ENCODE measurements around the gene RFT1. TPM values are rescaled to one million over a fixed set of nuclear protein-coding genes. Genes with fewer than 3 reads are reported as not detected.

RFT1 gene
- total and polyA plus RNA-seq, 2 experiments from 2014 or later, result 11.3 to 13.3 TPM

DNA sequence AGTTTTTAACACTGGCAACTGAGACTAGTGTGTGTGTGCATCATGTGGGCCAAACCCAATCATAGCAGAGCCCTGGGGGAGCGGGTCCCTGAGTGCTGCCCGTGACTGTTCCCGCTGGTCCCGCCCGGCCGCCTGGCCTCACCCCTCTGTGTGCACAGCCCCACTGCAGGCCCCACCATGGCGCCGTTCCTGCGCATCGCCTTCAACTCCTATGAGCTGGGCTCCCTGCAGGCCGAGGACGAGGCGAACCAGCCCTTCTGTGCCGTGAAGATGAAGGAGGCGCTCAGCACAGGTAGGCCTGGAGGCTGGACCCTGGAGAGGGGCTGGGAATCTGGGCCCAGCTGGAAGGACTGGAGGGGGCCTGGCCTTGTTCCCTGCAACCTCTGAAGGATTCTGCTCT lies 48.0 kb upstream of the RFT1 start:
- H3K79me2 ChIP-seq (replicated peaks; ENCODE audit: insufficient read depth), result no peaks in the 10 kb centered on the region
- TF ChIP-seq, protein P1, sequence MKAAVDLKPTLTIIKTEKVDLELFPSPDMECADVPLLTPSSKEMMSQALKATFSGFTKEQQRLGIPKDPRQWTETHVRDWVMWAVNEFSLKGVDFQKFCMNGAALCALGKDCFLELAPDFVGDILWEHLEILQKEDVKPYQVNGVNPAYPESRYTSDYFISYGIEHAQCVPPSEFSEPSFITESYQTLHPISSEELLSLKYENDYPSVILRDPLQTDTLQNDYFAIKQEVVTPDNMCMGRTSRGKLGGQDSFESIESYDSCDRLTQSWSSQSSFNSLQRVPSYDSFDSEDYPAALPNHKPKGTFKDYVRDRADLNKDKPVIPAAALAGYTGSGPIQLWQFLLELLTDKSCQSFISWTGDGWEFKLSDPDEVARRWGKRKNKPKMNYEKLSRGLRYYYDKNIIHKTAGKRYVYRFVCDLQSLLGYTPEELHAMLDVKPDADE (IDR thresholded peaks at IDR 0.05), result no peak
- TF ChIP-seq ZNF331 (CRISPR knock-in tag; IDR thresholded peaks at IDR 0.05; ENCODE audit: low read depth) (no peak), EZH2phosphoT487 (IDR thresholded peaks at IDR 0.05; ENCODE audit: unreplicated experiment) (no peak), CREB1 (CRISPR knock-in tag; IDR thresholded peaks at IDR 0.05; ENCODE audit: low read depth) (no peak), POLR2AphosphoS5 (IDR thresholded peaks at IDR 0.05; ENCODE audit: low read depth) (no peak), STAT1 (IDR thresholded peaks at IDR 0.05; ENCODE audit: unreplicated experiment) (no peak), EZH2 (IDR thresholded peaks at IDR 0.05; ENCODE audit: low read depth, unreplicated experiment) (no peak), NANOG (IDR thresholded peaks at IDR 0.05; ENCODE audit: borderline replicate concordance) (no peak), JUNB (IDR thresholded peaks at IDR 0.05; ENCODE audit: unreplicated experiment) (no peak), ZNF114 (CRISPR knock-in tag; IDR thresholded peaks at IDR 0.05) (no peak)
- TF ChIP-seq, protein P2, sequence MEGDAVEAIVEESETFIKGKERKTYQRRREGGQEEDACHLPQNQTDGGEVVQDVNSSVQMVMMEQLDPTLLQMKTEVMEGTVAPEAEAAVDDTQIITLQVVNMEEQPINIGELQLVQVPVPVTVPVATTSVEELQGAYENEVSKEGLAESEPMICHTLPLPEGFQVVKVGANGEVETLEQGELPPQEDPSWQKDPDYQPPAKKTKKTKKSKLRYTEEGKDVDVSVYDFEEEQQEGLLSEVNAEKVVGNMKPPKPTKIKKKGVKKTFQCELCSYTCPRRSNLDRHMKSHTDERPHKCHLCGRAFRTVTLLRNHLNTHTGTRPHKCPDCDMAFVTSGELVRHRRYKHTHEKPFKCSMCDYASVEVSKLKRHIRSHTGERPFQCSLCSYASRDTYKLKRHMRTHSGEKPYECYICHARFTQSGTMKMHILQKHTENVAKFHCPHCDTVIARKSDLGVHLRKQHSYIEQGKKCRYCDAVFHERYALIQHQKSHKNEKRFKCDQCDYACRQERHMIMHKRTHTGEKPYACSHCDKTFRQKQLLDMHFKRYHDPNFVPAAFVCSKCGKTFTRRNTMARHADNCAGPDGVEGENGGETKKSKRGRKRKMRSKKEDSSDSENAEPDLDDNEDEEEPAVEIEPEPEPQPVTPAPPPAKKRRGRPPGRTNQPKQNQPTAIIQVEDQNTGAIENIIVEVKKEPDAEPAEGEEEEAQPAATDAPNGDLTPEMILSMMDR (conservative IDR thresholded peaks at IDR 0.05; ENCODE audit: low read depth in 2 of 2), result no peak
- TF ChIP-seq, protein P3, sequence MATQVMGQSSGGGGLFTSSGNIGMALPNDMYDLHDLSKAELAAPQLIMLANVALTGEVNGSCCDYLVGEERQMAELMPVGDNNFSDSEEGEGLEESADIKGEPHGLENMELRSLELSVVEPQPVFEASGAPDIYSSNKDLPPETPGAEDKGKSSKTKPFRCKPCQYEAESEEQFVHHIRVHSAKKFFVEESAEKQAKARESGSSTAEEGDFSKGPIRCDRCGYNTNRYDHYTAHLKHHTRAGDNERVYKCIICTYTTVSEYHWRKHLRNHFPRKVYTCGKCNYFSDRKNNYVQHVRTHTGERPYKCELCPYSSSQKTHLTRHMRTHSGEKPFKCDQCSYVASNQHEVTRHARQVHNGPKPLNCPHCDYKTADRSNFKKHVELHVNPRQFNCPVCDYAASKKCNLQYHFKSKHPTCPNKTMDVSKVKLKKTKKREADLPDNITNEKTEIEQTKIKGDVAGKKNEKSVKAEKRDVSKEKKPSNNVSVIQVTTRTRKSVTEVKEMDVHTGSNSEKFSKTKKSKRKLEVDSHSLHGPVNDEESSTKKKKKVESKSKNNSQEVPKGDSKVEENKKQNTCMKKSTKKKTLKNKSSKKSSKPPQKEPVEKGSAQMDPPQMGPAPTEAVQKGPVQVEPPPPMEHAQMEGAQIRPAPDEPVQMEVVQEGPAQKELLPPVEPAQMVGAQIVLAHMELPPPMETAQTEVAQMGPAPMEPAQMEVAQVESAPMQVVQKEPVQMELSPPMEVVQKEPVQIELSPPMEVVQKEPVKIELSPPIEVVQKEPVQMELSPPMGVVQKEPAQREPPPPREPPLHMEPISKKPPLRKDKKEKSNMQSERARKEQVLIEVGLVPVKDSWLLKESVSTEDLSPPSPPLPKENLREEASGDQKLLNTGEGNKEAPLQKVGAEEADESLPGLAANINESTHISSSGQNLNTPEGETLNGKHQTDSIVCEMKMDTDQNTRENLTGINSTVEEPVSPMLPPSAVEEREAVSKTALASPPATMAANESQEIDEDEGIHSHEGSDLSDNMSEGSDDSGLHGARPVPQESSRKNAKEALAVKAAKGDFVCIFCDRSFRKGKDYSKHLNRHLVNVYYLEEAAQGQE (IDR thresholded peaks at IDR 0.05; ENCODE audit: unreplicated experiment), result no peak
- TF ChIP-seq, protein P4, sequence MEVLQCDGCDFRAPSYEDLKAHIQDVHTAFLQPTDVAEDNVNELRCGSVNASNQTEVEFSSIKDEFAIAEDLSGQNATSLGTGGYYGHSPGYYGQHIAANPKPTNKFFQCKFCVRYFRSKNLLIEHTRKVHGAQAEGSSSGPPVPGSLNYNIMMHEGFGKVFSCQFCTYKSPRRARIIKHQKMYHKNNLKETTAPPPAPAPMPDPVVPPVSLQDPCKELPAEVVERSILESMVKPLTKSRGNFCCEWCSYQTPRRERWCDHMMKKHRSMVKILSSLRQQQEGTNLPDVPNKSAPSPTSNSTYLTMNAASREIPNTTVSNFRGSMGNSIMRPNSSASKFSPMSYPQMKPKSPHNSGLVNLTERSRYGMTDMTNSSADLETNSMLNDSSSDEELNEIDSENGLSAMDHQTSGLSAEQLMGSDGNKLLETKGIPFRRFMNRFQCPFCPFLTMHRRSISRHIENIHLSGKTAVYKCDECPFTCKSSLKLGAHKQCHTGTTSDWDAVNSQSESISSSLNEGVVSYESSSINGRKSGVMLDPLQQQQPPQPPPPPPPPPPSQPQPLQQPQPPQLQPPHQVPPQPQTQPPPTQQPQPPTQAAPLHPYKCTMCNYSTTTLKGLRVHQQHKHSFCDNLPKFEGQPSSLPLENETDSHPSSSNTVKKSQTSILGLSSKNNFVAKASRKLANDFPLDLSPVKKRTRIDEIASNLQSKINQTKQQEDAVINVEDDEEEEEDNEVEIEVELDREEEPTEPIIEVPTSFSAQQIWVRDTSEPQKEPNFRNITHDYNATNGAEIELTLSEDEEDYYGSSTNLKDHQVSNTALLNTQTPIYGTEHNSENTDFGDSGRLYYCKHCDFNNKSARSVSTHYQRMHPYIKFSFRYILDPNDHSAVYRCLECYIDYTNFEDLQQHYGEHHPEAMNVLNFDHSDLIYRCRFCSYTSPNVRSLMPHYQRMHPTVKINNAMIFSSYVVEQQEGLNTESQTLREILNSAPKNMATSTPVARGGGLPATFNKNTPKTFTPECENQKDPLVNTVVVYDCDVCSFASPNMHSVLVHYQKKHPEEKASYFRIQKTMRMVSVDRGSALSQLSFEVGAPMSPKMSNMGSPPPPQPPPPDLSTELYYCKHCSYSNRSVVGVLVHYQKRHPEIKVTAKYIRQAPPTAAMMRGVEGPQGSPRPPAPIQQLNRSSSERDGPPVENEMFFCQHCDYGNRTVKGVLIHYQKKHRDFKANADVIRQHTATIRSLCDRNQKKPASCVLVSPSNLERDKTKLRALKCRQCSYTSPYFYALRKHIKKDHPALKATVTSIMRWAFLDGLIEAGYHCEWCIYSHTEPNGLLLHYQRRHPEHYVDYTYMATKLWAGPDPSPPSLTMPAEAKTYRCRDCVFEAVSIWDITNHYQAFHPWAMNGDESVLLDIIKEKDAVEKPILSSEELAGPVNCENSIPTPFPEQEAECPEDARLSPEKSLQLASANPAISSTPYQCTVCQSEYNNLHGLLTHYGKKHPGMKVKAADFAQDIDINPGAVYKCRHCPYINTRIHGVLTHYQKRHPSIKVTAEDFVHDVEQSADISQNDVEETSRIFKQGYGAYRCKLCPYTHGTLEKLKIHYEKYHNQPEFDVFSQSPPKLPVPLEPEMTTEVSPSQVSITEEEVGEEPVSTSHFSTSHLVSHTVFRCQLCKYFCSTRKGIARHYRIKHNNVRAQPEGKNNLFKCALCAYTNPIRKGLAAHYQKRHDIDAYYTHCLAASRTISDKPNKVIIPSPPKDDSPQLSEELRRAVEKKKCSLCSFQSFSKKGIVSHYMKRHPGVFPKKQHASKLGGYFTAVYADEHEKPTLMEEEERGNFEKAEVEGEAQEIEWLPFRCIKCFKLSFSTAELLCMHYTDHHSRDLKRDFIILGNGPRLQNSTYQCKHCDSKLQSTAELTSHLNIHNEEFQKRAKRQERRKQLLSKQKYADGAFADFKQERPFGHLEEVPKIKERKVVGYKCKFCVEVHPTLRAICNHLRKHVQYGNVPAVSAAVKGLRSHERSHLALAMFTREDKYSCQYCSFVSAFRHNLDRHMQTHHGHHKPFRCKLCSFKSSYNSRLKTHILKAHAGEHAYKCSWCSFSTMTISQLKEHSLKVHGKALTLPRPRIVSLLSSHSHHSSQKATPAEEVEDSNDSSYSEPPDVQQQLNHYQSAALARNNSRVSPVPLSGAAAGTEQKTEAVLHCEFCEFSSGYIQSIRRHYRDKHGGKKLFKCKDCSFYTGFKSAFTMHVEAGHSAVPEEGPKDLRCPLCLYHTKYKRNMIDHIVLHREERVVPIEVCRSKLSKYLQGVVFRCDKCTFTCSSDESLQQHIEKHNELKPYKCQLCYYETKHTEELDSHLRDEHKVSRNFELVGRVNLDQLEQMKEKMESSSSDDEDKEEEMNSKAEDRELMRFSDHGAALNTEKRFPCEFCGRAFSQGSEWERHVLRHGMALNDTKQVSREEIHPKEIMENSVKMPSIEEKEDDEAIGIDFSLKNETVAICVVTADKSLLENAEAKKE (CRISPR knock-in tag; IDR thresholded peaks at IDR 0.05), result no peak
- no peak for DNase-seq (ENCODE audit: low spot score)
- Mint-ChIP-seq H3K4me1 (peaks cover 20% of the 10 kb centered on the region), H3K9me3 (no peaks in the 10 kb centered on the region), H3K27me3 (ENCODE audit: insufficient read depth, low read depth, poor library complexity) (peaks cover 4% of the 10 kb centered on the region), H3K36me3 (ENCODE audit: low read depth) (peaks cover 2% of the 10 kb centered on the region; the same call in 2 of the 3 replicates), H3K4me3 (no peak overlapping the region), H3K27ac (no peak overlapping the region)
- H3K4me1 ChIP-seq (ENCODE audit: insufficient read depth), result no peaks in the 10 kb centered on the region
- no peak overlapping the region for H3K4me2 ChIP-seq
- H3K4me3 ChIP-seq, result no peak overlapping the region
- ATAC-seq, result no peak
- no peaks in the 10 kb centered on the region for H3K36me3 ChIP-seq (ENCODE audit: insufficient read depth)
- no peaks in the 10 kb centered on the region for H3K9me2 ChIP-seq (ENCODE audit: insufficient read depth)
- no peaks in the 10 kb centered on the region for H3F3A ChIP-seq (replicated peaks; ENCODE audit: low read depth)
- no peak overlapping the region for H3K27ac ChIP-seq (ENCODE audit: low read depth)
- no peaks in the 10 kb centered on the region for H4K20me1 ChIP-seq (replicated peaks; ENCODE audit: insufficient read depth)
- no peaks in the 10 kb centered on the region for H3K27me3 ChIP-seq (ENCODE audit: insufficient read depth)
- H2AFZ ChIP-seq, result no peak overlapping the region
